C4-2B (cell line): ENCODE data around the gene MZT2A.
"Not testable (repeated sequence)": the region's sequence is repeated elsewhere in the genome, so short reads cannot be mapped to it uniquely, and the experiment has no call there.

Experiments used
- ZFX ChIP-seq: fragments of 450-650 bp; IDR thresholded peaks from 2 replicates; pipeline ENCODE4 v1.6.1; 2017
- TF ChIP-seq, protein P1 (sequence below): fragments of 450-650 bp; conservative IDR thresholded peaks from 2 replicates; pipeline ENCODE4 v1.5.1; 2017; ENCODE audit warnings: mild to moderate bottlenecking

- TF ChIP-seq, protein P1, sequence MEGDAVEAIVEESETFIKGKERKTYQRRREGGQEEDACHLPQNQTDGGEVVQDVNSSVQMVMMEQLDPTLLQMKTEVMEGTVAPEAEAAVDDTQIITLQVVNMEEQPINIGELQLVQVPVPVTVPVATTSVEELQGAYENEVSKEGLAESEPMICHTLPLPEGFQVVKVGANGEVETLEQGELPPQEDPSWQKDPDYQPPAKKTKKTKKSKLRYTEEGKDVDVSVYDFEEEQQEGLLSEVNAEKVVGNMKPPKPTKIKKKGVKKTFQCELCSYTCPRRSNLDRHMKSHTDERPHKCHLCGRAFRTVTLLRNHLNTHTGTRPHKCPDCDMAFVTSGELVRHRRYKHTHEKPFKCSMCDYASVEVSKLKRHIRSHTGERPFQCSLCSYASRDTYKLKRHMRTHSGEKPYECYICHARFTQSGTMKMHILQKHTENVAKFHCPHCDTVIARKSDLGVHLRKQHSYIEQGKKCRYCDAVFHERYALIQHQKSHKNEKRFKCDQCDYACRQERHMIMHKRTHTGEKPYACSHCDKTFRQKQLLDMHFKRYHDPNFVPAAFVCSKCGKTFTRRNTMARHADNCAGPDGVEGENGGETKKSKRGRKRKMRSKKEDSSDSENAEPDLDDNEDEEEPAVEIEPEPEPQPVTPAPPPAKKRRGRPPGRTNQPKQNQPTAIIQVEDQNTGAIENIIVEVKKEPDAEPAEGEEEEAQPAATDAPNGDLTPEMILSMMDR = not testable (repeated sequence)
- not testable (repeated sequence) for TF ChIP-seq ZFX
These were observed 18.9 kb downstream of the MZT2A start for GRCh38 chr2:131473266-131473665.
